NCI-H2107 treated with DMSO at 0.1 percent for 48 hours (cell line): ENCODE results near the gene AKR7A3.
"Not testable (repeated sequence)": the region's sequence is repeated elsewhere in the genome, so short reads cannot be mapped to it uniquely, and the experiment has no call there.

ENCODE experiments used
- DNase-seq: peaks from one replicate; lab custom pipeline; 2025; ENCODE audit not compliant: unreplicated experiment; lab: John Stamatoyannopoulos, UW

AKR7A3 gene

DNA sequence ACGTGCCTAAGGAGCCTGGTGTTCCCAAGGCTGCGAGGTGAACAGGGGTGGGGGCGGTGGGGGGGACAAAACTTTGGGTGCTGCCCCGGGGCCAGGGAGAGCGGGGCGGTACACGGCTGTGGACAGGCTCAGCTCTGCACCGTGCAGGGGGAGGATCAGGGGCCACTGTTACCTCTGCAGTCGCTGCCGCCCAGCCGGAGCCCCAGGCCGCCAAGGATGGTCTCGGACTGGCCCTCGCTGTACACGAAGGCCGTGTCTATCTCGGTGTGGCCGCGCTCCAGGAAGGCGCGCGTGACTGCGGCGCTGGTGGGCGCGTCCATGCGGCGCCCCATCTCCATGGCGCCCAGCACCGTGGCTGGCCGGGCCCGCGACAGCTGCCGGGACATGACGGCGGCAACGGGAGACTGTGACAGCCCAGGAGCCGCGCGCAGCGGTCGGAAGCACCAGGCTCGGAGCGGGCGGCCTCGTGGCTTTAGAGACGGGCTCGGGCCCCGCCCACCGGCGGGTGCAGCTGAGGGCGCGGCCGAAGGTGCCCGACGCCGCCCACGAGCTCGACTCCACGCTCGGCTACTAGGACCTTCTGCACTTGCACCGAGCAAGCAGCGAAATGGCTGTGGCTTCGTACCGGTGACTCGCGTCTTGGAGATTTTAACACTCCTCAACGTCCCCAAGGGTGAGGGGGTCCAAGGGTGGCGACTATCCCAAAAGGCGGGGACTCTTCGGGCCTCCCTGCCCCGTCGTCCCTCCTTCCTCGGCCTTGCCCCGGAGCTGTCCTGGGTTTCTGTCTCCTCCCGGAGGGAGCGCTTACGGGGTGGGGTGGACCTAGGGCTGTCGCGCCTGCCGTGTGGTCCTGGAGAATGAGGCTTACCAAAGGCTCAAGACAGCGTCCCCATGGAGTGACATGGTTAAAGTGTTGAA is at the start of gene AKR7A3:
Gene AKR7A3, minus strand, starts transcription at position 447 of the 918 bp plus-strand sequence. Its CDS starts 61 bp downstream, at position 386.
- DNase-seq: not testable (repeated sequence)

DNA sequence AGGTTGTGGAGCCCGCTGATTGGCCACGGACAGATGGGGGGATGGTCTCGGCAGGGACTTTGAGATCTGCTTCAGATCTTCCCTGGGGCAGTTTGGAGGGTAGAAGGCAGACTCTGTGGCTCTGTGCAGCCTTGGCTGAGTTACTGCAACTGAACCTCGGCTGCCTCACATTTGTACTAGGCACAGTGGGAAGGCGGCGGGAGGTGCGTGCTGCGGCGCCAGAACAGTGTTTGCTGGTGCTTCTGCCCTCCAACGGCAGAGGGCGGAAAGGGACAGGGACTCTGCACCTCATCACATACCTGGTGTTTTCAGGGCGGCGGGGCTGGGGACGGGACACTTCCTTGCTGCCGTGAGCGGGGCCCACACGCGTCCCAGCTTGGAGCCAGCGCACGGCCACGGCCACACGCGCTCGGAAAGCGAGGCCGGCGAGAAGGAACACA is 49.8 kb upstream of the AKR7A3 start:
- DNase-seq: no peak

DNA sequence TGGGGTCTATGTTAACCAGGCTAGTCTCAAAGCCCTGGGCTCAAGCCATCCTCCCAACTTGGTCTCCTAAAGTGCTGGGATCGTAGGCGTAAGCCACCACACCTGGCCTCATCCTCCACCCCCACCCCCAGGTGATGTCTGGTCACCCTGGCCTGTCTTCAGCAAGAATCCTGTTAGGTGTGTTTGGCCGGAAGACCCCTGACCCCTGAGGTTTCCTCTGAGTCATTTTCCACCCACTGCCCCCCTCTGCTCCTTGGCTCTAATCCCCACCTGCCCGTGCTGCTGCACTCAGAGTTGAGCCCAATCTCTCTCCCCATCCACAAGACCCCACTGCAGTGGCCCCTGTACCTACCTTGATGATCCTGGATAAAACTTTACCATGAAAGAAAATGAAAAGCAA is 48.7 kb upstream of the AKR7A3 start:
- DNase-seq: no peak

DNA sequence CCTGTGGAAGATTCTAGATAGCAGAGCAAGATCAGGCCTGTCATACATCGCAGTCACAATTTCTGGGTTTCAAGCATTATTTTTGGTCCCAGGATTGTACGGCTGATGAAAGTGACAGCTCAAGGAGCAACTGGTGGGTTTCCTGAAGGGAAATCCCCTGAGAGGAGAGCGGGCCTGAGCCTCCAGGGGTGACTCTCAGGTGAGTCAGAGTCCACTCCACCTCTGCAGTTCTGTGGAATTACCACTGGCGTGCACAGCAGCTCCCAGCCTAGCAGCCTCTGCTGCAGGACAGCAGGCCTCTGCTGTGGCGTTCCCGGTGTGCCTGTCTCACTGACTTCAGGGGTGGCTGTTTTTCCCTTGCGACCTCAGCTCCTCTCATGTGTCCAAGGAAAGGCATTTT is 48.0 kb upstream of the AKR7A3 start:
- no peak for DNase-seq

DNA sequence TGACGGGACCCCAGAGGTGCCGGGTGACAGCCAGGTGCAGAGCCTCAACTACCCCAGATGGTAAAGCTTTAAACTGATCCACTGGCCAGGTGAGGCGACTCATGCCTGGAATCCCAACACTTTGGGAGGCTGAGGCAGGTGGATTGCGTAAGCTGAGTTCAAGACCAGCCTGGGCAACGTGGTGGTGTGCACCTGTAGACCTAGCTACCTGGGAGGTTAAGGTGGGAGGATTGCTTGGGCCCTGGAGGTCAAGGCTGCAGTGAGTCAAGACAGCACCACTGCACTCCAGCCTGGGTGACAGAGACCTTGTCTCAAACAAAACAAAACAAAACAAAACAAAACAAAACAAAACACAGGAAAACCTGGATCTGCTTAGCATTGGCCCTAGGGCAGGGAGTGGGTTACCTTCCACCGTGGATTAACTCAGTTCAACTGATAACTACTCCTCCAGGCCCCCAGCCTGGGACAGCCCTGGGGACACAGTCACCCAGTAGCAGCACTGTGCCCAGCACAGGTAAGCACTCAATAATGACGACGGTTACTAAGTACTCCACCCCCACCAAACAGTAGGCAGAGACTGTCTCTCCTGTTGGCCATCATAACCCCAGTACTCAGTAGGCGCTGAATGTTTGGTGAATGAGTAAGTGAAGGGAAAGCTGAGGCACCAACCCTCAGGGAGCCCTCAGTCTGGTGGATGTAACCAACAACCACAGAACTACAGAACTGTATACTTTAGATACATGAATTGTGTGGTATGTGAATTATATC is 45.2 kb upstream of the AKR7A3 start:
- no peak for DNase-seq

DNA sequence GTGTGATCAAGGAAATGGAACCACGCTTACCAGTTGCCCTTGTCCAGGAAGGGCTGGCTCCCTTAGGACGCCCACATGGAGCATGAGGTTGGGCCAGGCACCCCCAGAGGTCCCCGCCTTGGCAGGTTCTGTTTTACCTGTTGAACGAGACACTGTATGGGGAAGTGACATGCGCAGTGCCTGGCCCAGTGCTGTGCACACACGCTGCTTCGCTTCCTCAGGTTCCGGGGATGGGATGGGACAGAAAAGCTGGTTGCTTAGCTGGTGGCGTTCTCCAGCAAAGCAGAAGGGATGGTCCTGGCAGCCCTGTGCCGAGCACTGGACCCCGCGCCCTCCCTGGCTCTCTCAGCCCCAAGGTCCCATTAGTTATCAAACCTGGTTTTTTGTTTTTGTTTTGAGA is 44.3 kb upstream of the AKR7A3 start:
- DNase-seq: no peak

DNA sequence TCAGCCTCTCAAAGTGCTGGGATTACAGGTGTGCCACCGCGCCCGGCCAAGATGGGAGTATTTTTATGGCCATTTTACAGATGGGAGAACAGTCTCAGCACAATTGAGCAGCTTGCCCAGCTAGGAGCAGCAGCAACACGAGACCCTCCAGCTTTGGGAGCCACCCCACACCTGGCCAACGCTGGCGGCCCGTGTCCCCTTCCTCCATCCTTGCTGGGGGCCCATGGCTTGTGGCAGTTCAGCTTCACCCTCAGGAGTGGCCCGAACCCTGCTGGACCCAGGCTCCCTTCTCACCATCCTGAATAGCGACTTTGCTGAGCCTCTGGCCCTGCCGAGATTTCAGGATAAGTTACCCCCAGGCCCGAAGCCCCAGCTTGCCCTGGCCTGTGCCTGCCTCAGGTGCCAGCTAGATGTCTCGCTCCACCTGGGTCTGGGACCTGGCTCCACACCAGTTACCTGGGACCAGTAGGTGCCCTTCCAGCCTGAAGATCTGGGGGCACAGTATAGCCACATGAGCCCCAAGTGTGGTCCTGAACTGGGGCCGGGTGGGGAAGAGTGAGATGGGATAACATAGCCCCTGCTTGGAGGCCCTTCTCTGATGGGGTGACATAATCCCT is 42.8 kb upstream of the AKR7A3 start:
- no peak for DNase-seq

DNA sequence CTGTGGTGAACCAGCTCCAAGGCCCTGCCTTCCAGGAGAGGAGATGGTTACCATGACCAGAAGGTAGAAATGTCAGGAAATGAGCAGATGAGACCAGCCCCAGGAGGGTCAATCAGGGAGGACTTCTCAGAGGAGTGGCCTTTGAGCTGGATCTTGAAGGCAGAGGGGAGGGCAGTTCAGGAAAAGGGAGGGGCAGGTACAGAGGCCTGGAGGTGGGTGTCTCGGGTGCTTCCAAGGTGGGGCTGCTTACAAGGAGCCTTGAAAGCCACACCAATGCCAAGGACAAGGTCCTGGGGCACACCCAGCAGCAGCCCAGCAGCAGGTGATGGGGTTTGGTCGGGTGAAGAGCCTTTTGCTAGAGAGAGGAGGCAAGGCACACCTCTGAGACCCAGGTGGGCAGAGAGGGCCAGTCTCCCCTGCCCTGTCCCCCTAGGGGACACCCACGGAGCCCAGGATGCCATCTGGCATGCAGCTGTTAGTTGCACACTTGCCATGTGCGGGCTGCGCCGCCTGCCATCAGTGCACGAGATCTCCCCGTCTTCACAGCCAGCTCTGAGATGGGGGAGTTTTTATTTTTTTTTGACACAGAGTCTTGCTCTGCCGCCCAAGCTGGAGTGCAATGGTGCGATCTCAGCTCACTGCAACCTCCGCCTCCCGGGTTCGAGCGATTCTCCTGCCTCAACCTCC is 42.0 kb upstream of the AKR7A3 start:
- no peak for DNase-seq

DNA sequence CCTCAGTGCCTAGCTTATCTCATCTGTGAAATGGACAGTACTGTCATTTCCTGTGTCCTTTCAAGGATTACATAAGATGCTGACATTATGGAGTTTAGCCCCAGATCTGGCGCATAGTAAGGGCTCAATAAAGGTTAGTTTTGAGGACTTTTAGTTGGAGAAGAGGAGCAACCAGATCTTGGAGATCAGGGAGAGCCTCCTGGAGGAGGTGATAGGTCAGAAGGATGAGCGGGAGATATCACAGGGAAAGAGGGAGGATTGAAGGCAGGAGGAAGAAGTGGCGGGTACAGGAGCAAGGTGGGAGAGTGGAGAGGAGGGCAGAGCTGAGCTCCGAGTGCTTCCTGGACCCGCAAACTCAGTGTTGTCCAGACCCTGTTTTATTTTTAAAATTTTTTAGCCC is 41.0 kb upstream of the AKR7A3 start:
- DNase-seq: no peak

DNA sequence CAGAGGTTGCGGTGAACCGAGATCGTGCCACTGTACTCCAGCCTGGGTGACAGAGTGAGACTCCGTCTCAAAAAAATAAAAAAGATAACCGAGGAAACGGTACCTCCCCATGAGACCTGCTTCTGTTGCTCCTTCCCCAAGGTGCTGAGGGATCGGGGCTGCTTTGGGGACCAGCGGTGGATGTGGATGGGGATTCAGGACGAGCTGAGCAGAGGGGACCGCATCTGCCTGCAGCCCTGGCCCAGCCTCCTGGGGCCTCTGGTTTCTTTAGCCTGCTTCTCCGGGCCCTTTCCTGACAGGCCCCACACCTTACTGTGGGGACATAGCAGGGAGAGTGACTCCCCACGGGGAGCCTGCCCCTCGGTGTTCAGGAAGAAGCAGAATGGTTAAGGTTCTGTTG is 40.6 kb upstream of the AKR7A3 start:
- DNase-seq: no peak

DNA sequence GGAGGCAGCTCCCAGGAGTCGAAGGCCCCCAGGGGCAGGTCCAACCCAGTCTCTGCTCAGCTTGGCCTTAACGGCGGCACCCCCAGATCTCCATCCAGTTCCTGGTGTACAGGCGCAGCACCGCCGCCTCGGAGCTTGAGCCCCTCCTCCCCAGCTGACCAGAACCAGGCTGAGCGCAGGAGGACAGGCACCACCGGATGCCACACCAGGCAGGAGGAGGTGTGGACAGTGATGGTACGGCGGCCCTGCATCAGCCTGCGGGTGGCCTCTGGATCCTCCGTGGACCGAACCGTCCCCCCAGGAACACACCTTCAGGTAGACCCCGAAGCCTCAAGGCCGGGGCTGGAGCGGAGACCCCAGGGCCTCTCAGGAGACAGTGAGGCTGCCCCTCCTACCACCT is 39.9 kb upstream of the AKR7A3 start:
- no peak for DNase-seq

DNA sequence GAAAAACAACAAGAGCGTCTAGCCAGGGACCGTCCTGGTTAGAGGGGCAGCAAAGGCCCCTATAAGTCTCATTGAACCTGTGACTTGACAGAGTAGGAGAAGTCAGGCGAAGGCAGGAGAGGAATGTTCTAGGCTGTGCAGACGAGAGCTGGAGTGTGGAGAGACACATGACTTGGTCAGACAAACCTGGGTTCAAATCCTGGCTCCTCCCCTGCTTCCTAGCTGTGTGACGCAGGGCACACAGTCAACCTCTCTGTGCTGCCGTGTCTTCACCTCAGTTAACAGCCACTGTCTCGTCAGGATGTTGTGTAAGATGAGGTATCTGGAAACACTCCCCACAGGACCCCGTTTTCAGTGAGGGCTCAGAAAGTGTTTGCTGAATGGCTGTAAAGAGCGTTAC is 39.2 kb upstream of the AKR7A3 start:
- DNase-seq: no peak

DNA sequence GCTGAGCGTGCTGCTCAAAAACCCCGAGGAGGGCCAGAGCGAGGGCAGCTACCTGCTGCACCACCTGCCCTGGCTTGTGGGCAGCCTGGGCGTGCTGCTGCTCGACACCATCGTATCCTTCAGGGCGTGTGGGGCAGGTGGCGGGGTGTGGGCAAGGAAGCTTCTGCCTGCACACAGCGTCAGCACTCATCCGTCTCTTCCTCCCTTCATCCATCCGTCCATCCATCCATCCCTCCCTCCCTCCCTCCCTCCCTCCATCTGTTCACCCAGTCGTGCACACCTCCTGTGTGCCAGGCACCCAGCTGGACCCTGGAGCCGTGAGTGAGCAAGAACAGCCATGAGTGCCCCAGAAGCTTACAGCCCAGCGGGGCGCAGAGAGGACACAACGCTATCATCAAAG is 38.7 kb upstream of the AKR7A3 start:
- no peak for DNase-seq

DNA sequence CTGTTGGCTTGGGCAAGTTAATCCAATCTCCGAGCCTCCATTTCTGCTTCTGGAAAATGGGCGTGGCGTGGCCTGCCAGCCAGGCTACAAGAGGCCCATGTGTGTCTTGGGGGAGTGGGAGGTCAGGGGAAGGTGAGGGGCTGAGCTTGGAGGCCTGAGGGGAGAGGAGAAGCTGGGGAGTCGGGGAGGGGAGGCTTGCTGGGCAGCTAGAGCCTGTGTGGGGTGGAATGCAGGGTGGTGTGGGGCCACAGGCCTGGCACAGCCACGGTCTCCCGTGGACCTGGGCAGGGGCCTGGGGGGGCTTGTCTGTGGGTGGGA is 38.1 kb upstream of the AKR7A3 start:
- no peak for DNase-seq

DNA sequence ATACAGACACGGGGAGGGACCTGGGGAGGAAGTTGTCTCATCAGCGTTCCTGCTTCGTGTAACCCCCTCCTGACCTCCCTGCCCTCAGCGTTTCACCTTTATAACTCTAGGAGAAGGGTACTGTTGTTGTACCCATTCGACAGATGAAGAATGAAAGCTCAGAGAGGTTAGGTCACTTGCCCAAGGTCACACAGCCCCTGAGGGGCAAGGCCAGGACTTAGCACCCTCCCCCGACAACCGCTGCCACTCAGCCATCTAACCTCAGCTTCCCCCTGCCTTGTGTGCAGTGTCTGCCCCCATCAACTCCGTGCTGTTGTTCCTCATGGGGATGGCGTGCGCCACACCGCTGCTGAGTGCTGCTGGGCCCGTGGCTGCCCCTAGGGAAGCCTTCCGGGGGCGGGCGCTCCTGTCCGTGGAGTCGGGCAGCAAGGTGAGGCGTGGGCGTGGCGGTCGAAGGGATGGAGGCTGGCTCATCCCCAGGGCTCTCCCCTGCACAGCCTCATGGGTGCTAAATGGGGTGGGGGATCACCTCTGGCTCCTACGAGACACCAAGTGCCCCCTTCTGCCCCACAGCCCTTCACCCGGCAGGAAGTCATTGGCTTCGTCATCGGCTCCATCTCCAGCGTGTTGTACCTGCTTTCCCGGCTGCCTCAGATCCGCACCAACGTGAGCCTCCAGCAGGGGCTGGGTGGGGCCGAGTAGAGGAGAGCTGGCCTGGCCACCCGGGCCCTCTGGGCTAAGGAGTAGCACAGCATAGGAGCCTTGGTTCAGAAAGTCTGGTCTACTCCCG is 37.6 kb upstream of the AKR7A3 start:
- DNase-seq: no peak

DNA sequence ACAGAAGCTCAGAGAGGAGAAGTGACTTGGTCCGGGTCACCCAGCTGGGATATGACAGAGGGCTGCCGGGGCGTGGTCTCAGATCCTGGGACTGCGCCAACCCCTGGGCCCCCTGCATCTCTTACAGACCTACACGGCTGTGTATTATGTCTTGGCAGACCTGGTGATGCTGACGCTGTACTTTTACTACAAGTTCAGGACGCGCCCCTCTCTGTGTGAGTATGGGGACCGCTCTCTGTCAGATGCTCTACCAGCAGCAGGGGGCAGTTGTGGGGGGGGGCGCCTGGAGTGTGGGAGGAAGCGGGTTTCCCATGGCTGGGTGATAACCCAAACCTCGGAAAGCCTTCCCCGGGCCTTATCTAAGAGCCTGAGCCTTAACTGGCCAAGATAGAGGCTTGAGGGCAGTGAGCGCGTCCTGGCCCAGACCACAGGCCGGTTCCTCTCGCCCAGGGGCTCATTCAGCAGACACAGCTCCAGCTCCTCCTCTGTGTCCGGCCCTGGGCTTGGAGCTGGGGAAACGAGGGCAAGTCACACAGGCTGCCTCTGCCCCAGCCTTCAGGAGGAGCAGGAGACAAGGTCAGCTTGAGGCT is 36.9 kb upstream of the AKR7A3 start:
- DNase-seq: no peak

DNA sequence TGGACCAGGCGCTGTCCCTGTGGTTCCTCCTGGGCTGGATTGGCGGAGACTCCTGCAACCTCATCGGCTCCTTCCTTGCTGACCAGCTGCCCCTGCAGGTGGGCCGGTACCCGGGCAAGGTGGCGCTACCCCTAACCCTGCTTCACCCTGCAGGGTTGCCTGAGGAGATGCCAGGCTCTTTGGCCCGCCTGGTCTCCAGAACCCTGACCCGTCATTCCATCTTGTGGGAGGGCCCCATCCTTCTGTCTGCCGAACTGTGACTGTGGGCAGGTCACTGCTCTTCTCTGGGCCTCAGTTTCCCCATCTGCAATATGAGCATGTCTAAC is 36.1 kb upstream of the AKR7A3 start:
- DNase-seq: no peak

DNA sequence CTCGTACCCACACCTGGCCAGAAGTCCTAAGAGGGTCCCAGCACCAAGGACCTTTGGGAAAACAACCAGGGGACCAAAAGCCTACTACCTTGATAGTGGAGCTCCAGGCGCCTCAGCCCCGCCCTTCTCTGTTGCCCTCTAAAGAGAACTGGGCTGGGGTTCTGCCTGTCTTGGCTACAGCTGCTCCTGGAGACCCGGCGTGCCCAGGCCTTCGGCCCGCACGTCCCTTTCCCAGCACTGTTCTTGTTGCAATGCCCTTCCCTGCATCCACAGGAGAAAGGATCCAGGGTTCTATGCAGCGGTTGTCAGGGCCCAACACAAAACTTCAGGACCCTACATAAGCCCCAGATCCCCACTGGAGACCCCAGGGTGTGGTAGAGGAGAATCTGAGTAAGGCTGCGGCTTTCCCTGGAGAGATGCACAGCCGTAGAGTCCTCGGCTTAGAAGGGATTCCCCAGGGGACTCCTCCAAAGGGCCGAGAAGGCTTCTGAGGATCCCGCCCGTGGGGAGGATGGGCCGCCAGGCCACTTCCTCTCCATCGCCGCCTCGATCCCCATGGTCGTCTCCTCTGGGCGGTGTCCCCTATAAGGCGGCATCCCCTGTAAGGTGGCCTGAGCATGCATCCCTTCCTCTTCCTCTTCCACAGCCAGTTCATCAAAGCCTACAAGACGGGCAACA is 35.6 kb upstream of the AKR7A3 start:
- DNase-seq: no peak

DNA sequence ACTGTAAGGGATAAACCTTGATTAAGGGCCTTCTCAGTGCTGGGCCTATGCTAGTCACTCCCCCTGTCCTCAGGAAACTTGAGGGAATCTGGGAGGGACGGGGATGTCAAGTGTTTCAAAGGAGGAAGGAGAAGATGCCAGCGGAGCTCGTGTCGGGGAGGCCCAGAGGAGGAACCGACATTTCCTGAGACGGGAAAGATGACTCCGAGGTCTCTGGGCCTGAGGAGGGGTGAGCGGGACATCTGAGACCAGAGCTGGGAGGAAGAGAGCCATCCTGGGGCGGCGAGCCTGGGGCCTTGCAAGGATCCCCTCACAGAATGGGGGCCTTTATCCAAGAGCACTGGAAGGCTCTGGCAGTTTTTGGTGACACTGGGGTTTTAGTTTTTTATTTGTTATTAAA is 33.9 kb upstream of the AKR7A3 start:
- no peak for DNase-seq

DNA sequence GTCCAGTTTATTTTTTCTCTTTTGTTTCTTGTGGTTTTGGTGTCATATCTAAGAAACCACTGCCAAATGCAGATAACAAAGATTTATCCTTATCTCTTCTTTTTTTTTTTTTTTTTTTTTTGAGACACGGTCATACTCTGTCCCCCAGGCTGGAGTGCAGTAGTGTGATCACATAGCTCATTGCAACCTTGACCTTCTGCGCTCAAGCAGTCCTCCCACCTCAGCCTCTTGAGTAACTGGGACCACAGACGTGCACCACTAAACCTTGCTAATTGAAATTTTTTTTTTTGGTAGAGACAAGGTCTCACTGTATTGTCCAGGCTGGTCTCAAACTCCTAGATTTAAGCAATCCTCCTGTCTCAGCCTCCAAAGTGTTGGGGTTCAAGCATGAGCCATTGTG is 32.5 kb upstream of the AKR7A3 start:
- no peak for DNase-seq
